K562 (cell line): Measurements from ENCODE around the gene NR2C2AP.

Experiments
- CBX2 ChIP-seq: fragments of 200-600 bp; sonication (generic); IDR thresholded peaks from one replicate; pipeline ENCODE4 v1.6.1; 2012; ENCODE audit warnings: mild to moderate bottlenecking, low read length, inconsistent platforms; ENCODE audit not compliant: insufficient read depth, poor library complexity, severe bottlenecking
- E2F5 ChIP-seq: sonication (generic); formaldehyde crosslinking; IDR thresholded peaks from 2 replicates; pipeline ENCODE4 v1.8.0; 2022; ENCODE audit warnings: mild to moderate bottlenecking, missing genetic modification reagents
- EZH2 ChIP-seq: IDR thresholded peaks from 2 replicates; pipeline ENCODE4 v1.6.1; 2012; ENCODE audit warnings: low read depth, mild to moderate bottlenecking, inconsistent platforms, low read length, borderline replicate concordance
- HNRNPLL ChIP-seq: fragments of 200-400 bp; formaldehyde crosslinking; IDR thresholded peaks from 2 replicates; pipeline ENCODE4 v1.6.1; 2017; ENCODE audit warnings: low read length, low read depth, mild to moderate bottlenecking; ENCODE audit not compliant: poor library complexity, severe bottlenecking
- POLR2A ChIP-seq: fragments of 450-650 bp; conservative IDR thresholded peaks from 2 replicates; pipeline ENCODE4 v1.6.1; 2016
- ZNF707 ChIP-seq: fragments of 250-450 bp; sonication (Bioruptor Pico); conservative IDR thresholded peaks from 2 replicates; pipeline ENCODE4 v1.8.0; 2022; ENCODE audit warnings: inconsistent platforms, mild to moderate bottlenecking, moderate library complexity

GRCh38 chr19:19151418-19151817, 51.8 kb downstream of the NR2C2AP start:
- TF ChIP-seq CBX2 (no peak), POLR2A (no peak), ZNF707 (CRISPR knock-in tag) (no peak), HNRNPLL (no peak), E2F5 (no peak), EZH2 (no peak)
